Activated T-helper 17 cell treated with anti-CD3 and anti-CD28 coated beads, Interleukin-2, amount 50 U/mL, for 72 hours (primary cell): Measurements from ENCODE around the gene CAMK2D. TPM values are rescaled to one million over a fixed set of nuclear protein-coding genes. Genes with fewer than 3 reads are reported as not detected.

ENCODE experiments used
- ATAC-seq: fragments of 150-1000 bp; cut with Tn5 transposase; replicated peaks from 2 replicates; pipeline ENCODE4 v1.10.0; 2021; ENCODE audit warnings: mild to moderate bottlenecking, moderate library complexity
- H3K27ac Mint-ChIP-seq: one replicate; pipeline ENCODE4 v1.8.0; 2022; ENCODE audit warnings: mixed read lengths
- H3K27me3 Mint-ChIP-seq: one replicate; pipeline ENCODE4 v1.8.0; 2022; ENCODE audit warnings: mixed read lengths
- H3K36me3 Mint-ChIP-seq: one replicate; pipeline ENCODE4 v1.8.0; 2022; ENCODE audit warnings: low read depth, mild to moderate bottlenecking, mixed read lengths
- H3K4me1 Mint-ChIP-seq: one replicate; pipeline ENCODE4 v1.8.0; 2022; ENCODE audit warnings: mixed read lengths
- H3K4me3 Mint-ChIP-seq: one replicate; pipeline ENCODE4 v1.8.0; 2022; ENCODE audit warnings: mild to moderate bottlenecking, mixed read lengths
- H3K9me3 Mint-ChIP-seq: one replicate; pipeline ENCODE4 v1.8.0; 2022; ENCODE audit warnings: mixed read lengths
- total RNA-seq, 2 donors: library from RNA; stranded (reverse); gene quantifications; one replicate each; pipeline ENCODE4 v1.2.3, GENCODE V29; 2022

CAMK2D gene
- total RNA-seq, 2 donors from 2014 or later = 41.5 to 42.4 TPM

- Mint-ChIP-seq H3K4me1 (peaks cover 6% of the 10 kb centered on the region), H3K27me3 (no peaks in the 10 kb centered on the region), H3K9me3 (no peaks in the 10 kb centered on the region), H3K4me3 (no peak overlapping the region), H3K36me3 (peaks cover 33% of the 10 kb centered on the region), H3K27ac (no peak overlapping the region)
- ATAC-seq = no peak
Observed at GRCh38 chr4:113619526-113619925, 142.0 kb downstream of the CAMK2D start.

DNA sequence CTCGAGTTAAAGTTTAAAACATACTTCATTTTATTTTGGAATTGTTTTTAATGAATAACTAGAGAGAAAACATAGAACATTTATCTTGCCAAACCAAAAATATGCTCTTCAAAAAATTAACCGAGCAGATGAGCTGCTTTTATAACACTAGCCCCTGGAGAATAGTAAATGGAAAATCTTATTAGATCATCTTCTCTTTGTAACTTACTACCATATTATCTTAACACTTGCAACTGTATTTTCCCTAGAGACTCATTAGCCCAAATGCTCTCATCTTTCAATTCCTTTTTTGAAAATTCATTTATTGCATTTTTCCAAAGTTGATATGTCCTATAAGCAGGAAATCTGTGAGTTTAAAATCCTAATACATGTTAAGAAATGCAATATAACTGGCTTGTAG is 143.3 kb downstream of the CAMK2D start:
- no peak overlapping the region for H3K4me3 Mint-ChIP-seq
- no peaks in the 10 kb centered on the region for H3K9me3 Mint-ChIP-seq
- no peaks in the 10 kb centered on the region for H3K27me3 Mint-ChIP-seq
- H3K27ac Mint-ChIP-seq = no peak overlapping the region
- H3K4me1 Mint-ChIP-seq = peaks cover 6% of the 10 kb centered on the region
- H3K36me3 Mint-ChIP-seq = peaks cover 26% of the 10 kb centered on the region
- ATAC-seq = no peak

DNA sequence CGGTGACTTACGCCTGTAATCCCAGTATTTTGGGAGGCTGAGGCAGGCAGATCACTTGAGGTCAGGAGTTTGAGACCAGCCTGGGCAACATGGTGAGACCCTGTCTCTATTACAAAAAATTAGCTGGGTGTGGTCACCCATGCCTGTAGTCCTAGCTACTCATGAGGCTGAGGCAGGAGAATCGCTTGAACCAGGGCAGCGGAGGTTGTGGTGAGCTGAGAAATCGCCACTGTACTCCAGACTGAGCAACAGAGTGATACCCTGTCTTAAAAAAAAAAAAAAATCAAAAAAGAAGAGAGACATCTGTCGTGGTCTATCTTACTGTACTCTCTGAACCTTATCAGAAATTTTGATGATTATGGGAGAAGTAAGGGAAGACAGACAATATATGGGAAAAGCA is 144.3 kb downstream of the CAMK2D start:
- Mint-ChIP-seq H3K27ac (no peak overlapping the region), H3K4me3 (no peak overlapping the region), H3K4me1 (peaks cover 6% of the 10 kb centered on the region), H3K27me3 (no peaks in the 10 kb centered on the region), H3K36me3 (peaks cover 24% of the 10 kb centered on the region), H3K9me3 (no peaks in the 10 kb centered on the region)
- no peak for ATAC-seq

- Mint-ChIP-seq H3K36me3 (peaks cover 18% of the 10 kb centered on the region), H3K4me3 (no peak overlapping the region), H3K9me3 (no peaks in the 10 kb centered on the region), H3K4me1 (peaks cover 6% of the 10 kb centered on the region), H3K27me3 (no peaks in the 10 kb centered on the region), H3K27ac (no peak overlapping the region)
- ATAC-seq = no peak
Observed at GRCh38 chr4:113616443-113616842, 145.1 kb downstream of the CAMK2D start.

DNA sequence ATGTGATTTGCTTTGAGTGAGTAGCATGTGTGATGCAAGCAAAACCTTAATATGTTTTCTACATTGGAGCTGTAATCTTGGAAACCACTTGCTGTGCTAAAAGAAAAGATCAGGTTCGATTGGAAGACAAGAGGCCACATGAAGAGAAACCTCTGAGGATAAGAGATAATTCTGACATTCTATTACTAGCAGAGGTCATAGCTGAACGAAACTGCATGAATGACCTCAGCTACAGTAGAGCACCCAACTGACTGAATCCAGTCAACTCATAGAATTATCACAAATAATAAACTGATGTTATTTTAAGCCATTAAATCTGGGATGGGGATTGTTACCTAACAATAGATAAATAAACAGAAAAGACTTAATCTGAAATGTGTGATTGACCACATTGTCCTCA is 147.1 kb downstream of the CAMK2D start:
- ATAC-seq = no peak
- Mint-ChIP-seq H3K4me3 (no peak overlapping the region), H3K9me3 (no peaks in the 10 kb centered on the region), H3K4me1 (peaks cover 6% of the 10 kb centered on the region), H3K36me3 (peaks cover 27% of the 10 kb centered on the region), H3K27ac (no peak overlapping the region), H3K27me3 (no peaks in the 10 kb centered on the region)

GRCh38 chr4:113613503-113613902 is 148.0 kb downstream of the CAMK2D start:
- ATAC-seq = no peak
- Mint-ChIP-seq H3K27me3 (no peaks in the 10 kb centered on the region), H3K36me3 (peaks cover 36% of the 10 kb centered on the region), H3K4me1 (peaks cover 6% of the 10 kb centered on the region), H3K4me3 (no peak overlapping the region), H3K27ac (no peak overlapping the region), H3K9me3 (no peaks in the 10 kb centered on the region)

DNA sequence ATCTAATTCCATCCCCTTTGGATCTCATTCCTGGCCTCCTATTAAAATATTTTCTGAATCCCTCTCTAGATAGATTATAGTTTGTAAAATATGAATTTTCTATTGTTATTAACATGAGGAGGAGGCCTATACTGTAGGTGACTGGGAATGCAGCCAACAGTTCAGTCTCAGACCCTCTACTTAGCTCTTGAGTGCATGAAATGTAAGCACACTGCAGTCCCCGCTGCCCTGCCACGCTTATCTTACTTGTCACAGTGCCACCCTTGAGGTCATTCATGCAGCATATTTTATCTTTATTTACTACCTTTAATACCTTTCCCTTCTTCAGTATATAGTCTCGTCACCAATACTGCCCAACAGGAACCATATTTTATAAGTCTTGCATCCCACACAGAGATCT is 151.0 kb downstream of the CAMK2D start:
- Mint-ChIP-seq H3K4me1 (peaks cover 8% of the 10 kb centered on the region), H3K4me3 (no peak overlapping the region), H3K36me3 (peaks cover 56% of the 10 kb centered on the region), H3K27ac (no peak overlapping the region), H3K9me3 (no peaks in the 10 kb centered on the region), H3K27me3 (no peaks in the 10 kb centered on the region)
- ATAC-seq = no peak

DNA sequence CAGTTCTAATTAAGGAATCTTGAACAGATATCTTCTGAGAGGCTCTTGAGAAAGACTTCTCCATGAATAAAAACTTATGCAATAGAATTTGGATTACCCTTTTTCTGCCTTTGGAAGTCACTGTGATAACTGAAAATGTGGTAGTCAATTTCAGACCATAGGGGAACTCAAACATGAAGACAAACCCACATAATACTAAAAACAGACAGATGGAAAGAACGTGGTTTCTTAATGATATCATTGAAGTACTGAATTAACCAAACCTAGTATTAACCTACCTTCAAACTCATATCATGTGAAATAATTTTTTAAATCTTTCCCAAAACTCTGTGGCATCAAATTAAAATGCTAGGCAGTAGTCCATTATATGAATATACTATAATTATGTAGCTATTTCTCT is 153.5 kb downstream of the CAMK2D start:
- peaks cover 64% of the 10 kb centered on the region for H3K36me3 Mint-ChIP-seq
- H3K4me1 Mint-ChIP-seq = peaks cover 8% of the 10 kb centered on the region
- H3K27me3 Mint-ChIP-seq = no peaks in the 10 kb centered on the region
- peak; percentile 61 for ATAC-seq
- no peaks in the 10 kb centered on the region for H3K9me3 Mint-ChIP-seq
- no peak overlapping the region for H3K4me3 Mint-ChIP-seq
- H3K27ac Mint-ChIP-seq = peak overlapping the region; percentile 31

- Mint-ChIP-seq H3K27ac (peak overlapping the region; percentile 31), H3K36me3 (peaks cover 71% of the 10 kb centered on the region), H3K4me1 (peaks cover 8% of the 10 kb centered on the region), H3K9me3 (no peaks in the 10 kb centered on the region), H3K4me3 (no peak overlapping the region), H3K27me3 (no peaks in the 10 kb centered on the region)
- no peak for ATAC-seq
Observed at GRCh38 chr4:113607147-113607720, 154.3 kb downstream of the CAMK2D start.

DNA sequence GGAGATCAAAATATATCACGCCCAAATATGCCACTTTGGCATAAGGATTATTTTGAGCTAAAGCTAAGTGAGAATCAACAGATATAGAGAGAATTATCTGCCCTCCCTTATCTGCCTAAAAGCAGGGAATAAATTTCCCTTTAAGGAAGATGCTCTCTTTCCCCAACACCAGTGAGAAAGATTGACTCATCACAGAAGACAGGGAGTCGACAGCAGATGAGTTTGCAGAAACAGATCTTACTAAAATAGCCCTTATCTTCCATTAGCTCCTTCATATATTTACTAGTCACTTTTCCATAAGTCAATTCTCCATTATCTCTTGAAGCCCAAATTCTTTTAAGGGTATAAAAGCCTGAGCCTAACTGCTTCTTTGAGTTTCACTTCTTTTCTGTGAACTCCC is 156.6 kb downstream of the CAMK2D start:
- no peaks in the 10 kb centered on the region for H3K27me3 Mint-ChIP-seq
- no peaks in the 10 kb centered on the region for H3K9me3 Mint-ChIP-seq
- peaks cover 8% of the 10 kb centered on the region for H3K4me1 Mint-ChIP-seq
- no peak for ATAC-seq
- H3K27ac Mint-ChIP-seq = no peak overlapping the region
- peaks cover 74% of the 10 kb centered on the region for H3K36me3 Mint-ChIP-seq
- H3K4me3 Mint-ChIP-seq = no peak overlapping the region

DNA sequence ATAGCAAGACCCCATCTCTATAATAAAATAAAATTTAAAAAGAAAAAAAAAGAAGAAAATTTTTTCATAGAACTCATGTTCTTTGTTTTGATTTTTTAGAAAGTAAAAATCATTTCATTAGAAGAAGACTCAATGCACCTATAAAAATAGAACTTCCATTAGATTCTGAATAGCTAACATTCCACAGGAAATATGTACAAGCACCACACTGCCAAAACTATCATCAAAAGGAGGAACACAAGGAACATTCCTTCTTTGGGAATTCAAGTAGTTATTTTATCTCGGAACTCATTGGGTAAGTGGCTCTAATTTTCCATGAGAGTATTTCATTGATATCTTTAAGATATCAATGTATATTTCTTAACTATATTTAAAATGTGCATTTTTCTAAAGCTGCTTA is 157.6 kb downstream of the CAMK2D start:
- no peak for ATAC-seq
- no peak overlapping the region for H3K4me3 Mint-ChIP-seq
- H3K36me3 Mint-ChIP-seq = peaks cover 72% of the 10 kb centered on the region
- no peaks in the 10 kb centered on the region for H3K27me3 Mint-ChIP-seq
- peaks cover 8% of the 10 kb centered on the region for H3K4me1 Mint-ChIP-seq
- no peaks in the 10 kb centered on the region for H3K9me3 Mint-ChIP-seq
- no peak overlapping the region for H3K27ac Mint-ChIP-seq

GRCh38 chr4:113602646-113603228 is 158.8 kb downstream of the CAMK2D start:
- H3K9me3 Mint-ChIP-seq = no peaks in the 10 kb centered on the region
- no peaks in the 10 kb centered on the region for H3K27me3 Mint-ChIP-seq
- ATAC-seq = no peak
- H3K36me3 Mint-ChIP-seq = peaks cover 72% of the 10 kb centered on the region
- no peak overlapping the region for H3K27ac Mint-ChIP-seq
- H3K4me3 Mint-ChIP-seq = no peak overlapping the region
- peaks cover 11% of the 10 kb centered on the region for H3K4me1 Mint-ChIP-seq

DNA sequence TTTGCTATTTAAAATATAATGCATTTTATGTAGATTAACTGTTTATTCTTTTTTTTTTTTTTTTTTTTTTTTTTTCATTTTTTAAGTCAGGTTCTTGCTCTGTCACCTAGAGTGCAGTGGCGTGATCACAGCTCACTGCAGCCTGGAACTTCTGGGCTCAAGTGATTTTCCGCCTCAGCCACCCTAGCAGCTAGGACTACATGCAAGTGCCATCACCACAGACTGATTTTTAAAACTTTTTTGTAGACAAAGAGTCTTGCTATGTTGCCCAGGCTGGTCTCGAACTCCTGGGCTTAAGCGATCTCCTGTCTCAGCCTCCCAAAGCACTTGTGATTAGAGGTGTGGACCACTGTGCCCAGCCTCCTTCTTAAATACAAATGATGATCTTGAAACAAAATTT is 159.9 kb downstream of the CAMK2D start:
- H3K4me3 Mint-ChIP-seq = no peak overlapping the region
- no peaks in the 10 kb centered on the region for H3K9me3 Mint-ChIP-seq
- peaks cover 9% of the 10 kb centered on the region for H3K4me1 Mint-ChIP-seq
- peaks cover 72% of the 10 kb centered on the region for H3K36me3 Mint-ChIP-seq
- no peak for ATAC-seq
- no peaks in the 10 kb centered on the region for H3K27me3 Mint-ChIP-seq
- H3K27ac Mint-ChIP-seq = no peak overlapping the region

DNA sequence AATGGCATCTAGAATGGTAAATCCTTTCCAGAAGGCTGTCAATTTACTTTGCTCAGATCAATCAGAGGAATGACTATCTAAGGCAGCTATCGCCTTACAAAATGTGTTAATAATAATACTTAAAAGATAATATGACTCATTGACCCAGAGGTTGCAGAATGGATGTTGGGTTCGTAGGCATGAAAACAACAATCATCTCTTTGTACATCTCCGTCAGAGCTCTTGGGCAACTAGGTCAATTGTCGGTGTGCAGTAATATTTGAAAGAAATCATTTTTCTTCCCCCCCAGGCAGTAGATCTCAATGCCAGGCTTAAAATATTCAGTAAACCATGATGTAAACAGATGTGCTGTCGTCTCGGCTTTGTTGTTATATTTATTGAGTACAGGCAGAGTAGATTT is 165.1 kb downstream of the CAMK2D start:
- Mint-ChIP-seq H3K27ac (no peak overlapping the region), H3K4me3 (no peak overlapping the region), H3K27me3 (no peaks in the 10 kb centered on the region), H3K36me3 (peaks cover 85% of the 10 kb centered on the region), H3K9me3 (no peaks in the 10 kb centered on the region), H3K4me1 (peaks cover 38% of the 10 kb centered on the region)
- ATAC-seq = no peak

DNA sequence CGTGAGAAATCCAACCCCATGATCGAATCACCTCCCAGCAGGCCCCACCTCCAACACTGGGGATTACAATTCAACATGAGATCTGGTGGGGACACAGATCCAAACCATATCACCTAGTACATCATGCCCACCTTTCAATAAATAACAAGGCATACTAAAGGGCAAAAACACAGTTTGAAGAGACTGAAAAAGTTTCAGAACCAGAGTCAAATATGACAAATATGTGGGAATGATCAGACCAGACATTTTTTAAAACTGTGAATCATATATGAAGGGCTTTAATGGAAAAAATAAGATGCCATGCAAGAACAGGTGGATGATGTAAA is 167.3 kb downstream of the CAMK2D start:
- Mint-ChIP-seq H3K4me1 (peaks cover 45% of the 10 kb centered on the region), H3K27ac (peak overlapping the region; percentile 60), H3K4me3 (no peak overlapping the region), H3K9me3 (no peaks in the 10 kb centered on the region), H3K27me3 (no peaks in the 10 kb centered on the region), H3K36me3 (peaks cover 76% of the 10 kb centered on the region)
- ATAC-seq = peak; percentile 31
